HCT116 (cell line): Measurements from ENCODE around the gene RBM38.

Source experiments
- CTCF ChIP-seq, 3 experiments: fragments of 200-600 bp in 1 of 3; sonication (generic) in 1 of 3; IDR thresholded peaks in 2 of 3; conservative IDR thresholded peaks in 1 of 3; 2 replicates each; pipeline ENCODE4 v1.5.1; 2012 to 2017; ENCODE audit warnings: low read depth in 2 of 3, low read length in 2 of 3, antibody characterized with exemption in 1 of 3, borderline replicate concordance in 1 of 3, control low read depth in 1 of 3, mild to moderate bottlenecking in 1 of 3, mixed read lengths in 1 of 3, mixed run types in 1 of 3, moderate library complexity in 1 of 3; ENCODE audit not compliant: insufficient read depth in 1 of 3
- POLR2AphosphoS5 ChIP-seq: IDR thresholded peaks from 2 replicates; pipeline ENCODE4 v1.6.1; 2011; ENCODE audit warnings: mild to moderate bottlenecking, low read depth, low read length, moderate library complexity
- TF ChIP-seq, protein P1 (sequence below): IDR thresholded peaks from 2 replicates; pipeline ENCODE4 v1.6.1; 2011; ENCODE audit warnings: mild to moderate bottlenecking, low read length, moderate library complexity; ENCODE audit not compliant: insufficient replicate concordance; ENCODE audit errors: extremely low read depth

GRCh38 chr20:57374931-57375651 lies 16.1 kb upstream of the RBM38 start:
- no peak for TF ChIP-seq POLR2AphosphoS5
- TF ChIP-seq, protein P1, sequence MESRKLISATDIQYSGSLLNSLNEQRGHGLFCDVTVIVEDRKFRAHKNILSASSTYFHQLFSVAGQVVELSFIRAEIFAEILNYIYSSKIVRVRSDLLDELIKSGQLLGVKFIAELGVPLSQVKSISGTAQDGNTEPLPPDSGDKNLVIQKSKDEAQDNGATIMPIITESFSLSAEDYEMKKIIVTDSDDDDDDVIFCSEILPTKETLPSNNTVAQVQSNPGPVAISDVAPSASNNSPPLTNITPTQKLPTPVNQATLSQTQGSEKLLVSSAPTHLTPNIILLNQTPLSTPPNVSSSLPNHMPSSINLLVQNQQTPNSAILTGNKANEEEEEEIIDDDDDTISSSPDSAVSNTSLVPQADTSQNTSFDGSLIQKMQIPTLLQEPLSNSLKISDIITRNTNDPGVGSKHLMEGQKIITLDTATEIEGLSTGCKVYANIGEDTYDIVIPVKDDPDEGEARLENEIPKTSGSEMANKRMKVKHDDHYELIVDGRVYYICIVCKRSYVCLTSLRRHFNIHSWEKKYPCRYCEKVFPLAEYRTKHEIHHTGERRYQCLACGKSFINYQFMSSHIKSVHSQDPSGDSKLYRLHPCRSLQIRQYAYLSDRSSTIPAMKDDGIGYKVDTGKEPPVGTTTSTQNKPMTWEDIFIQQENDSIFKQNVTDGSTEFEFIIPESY = no peak
- TF ChIP-seq CTCF (IDR thresholded peaks at IDR 0.05 in 2 of 3, conservative IDR thresholded peaks at IDR 0.05 in 1 of 3; ENCODE audit: borderline replicate concordance in 1 of 3, insufficient read depth in 1 of 3, low read depth in 2 of 3, low read length in 2 of 3) = no peak
